K562 (cell line): Measurements from ENCODE around the gene DNAH1. TPM values are rescaled to one million over a fixed set of nuclear protein-coding genes. Genes with fewer than 3 reads are reported as not detected.

Source experiments
- ATAC-seq: fragments of 200-7000 bp; cut with Tn5 transposase; 3 replicates; pipeline ENCODE4 v1.9.1; 2020; ENCODE audit warnings: moderate library complexity
- BruUV-seq: library from RNA; stranded (reverse); fragments of 400-500 nt; replicated peaks from 2 replicates; lab custom pipeline; 2021; lab: Mats Ljungman, UMichigan
- CTCF ChIA-PET: fragments of 300-600 bp; formaldehyde crosslinking; extraction: SDS; loops from one replicate; lab custom pipeline; 2021; ENCODE audit warnings: low intra/inter-chr PET ratio; lab: Yijun Ruan, JAX
- POLR2A ChIA-PET: fragments of 300-600, 350-650 bp; sonication (Branson Sonifier 250); formaldehyde crosslinking; extraction: SDS; loops from one replicate; lab custom pipeline; 2021; ENCODE audit warnings: antibody characterized with exemption, inconsistent platforms; lab: Yijun Ruan, JAX
- DNase-seq, 4 experiments: peaks; one replicate each; pipeline versions ENCODE4 v3.0.0 to v3.0.0-alpha.2; 2011 to 2018; ENCODE audit warnings: low spot score in 3 of 4, mixed read lengths in 3 of 4; ENCODE audit errors: extremely low read depth in 1 of 4
- FAIRE-seq: peaks from 2 replicates; lab custom pipeline; 2011; peaks lifted over from hg19 to GRCh38; lab: Jason Lieb, UNC
- H2AFZ ChIP-seq: 2 replicates; pipeline ENCODE4 v1.6.0; 2011; ENCODE audit warnings: low read depth, low read length, control low read depth, inconsistent platforms
- H3K27ac ChIP-seq: fragments of 200-600 bp; 3 replicates; pipeline ENCODE4 v1.8.0; 2011; ENCODE audit warnings: low read depth, mild to moderate bottlenecking, control low read depth, inconsistent platforms, low read length, moderate library complexity, mixed read lengths; ENCODE audit errors: extremely low read depth
- H3K27me3 ChIP-seq, 2 experiments: fragments of 300-600 bp in 1 of 2; 2 replicates in 1 of 2; 3 replicates in 1 of 2; pipeline versions ENCODE4 v1.6.0 to v1.8.0; 2011; ENCODE audit warnings: inconsistent platforms in 2 of 2, low read length in 2 of 2, mild to moderate bottlenecking in 1 of 2, mixed read lengths in 1 of 2, moderate library complexity in 1 of 2; ENCODE audit not compliant: control insufficient read depth in 2 of 2, insufficient read depth in 2 of 2
- H3K36me3 ChIP-seq: fragments of 300-600 bp; 3 replicates; pipeline ENCODE4 v1.8.0; 2011; ENCODE audit warnings: mild to moderate bottlenecking, low read length, inconsistent platforms; ENCODE audit not compliant: control insufficient read depth, insufficient read depth
- H3K4me1 ChIP-seq, 2 experiments: fragments of 200-600 bp in 1 of 2; replicated peaks in 1 of 2; 2 replicates in 1 of 2; 3 replicates in 1 of 2; pipeline versions ENCODE4 v1.5.1 to v1.8.0; 2011; ENCODE audit warnings: inconsistent platforms in 2 of 2, low read length in 2 of 2, mild to moderate bottlenecking in 1 of 2, mixed read lengths in 1 of 2, moderate library complexity in 1 of 2; ENCODE audit not compliant: control insufficient read depth in 2 of 2, insufficient read depth in 2 of 2
- H3K4me2 ChIP-seq: 2 replicates; pipeline ENCODE4 v1.6.1; 2011; ENCODE audit warnings: low read length, control low read depth, inconsistent platforms, mixed read lengths; ENCODE audit not compliant: insufficient read depth
- H3K4me3 ChIP-seq: fragments of 200-600 bp; sonication (generic), shearing (Covaris generic); 2 replicates; pipeline ENCODE4 v1.5.1; 2016; ENCODE audit warnings: control low read depth, inconsistent platforms
- H3K79me2 ChIP-seq: fragments of 200-600 bp; 3 replicates; pipeline ENCODE4 v1.8.0; 2011; ENCODE audit warnings: low read length, inconsistent platforms; ENCODE audit not compliant: control insufficient read depth, insufficient read depth
- H3K9ac ChIP-seq, 2 experiments: 2 replicates each; pipeline versions ENCODE4 v1.6.0 to v1.6.1; 2011; ENCODE audit warnings: low read depth in 2 of 2, low read length in 2 of 2, control low read depth in 1 of 2, inconsistent platforms in 1 of 2, mild to moderate bottlenecking in 1 of 2, mixed read lengths in 1 of 2; ENCODE audit not compliant: insufficient read depth in 1 of 2
- H3K9me1 ChIP-seq: one replicate; pipeline ENCODE4 v1.6.0; 2011; ENCODE audit warnings: inconsistent platforms, mild to moderate bottlenecking, low read length, moderate library complexity; ENCODE audit not compliant: control insufficient read depth, insufficient read depth
- H3K9me3 ChIP-seq: replicated peaks from 2 replicates; pipeline ENCODE4 v1.5.1; 2011; ENCODE audit warnings: low read depth, low read length, inconsistent platforms; ENCODE audit not compliant: control insufficient read depth, insufficient read depth
- H4K20me1 ChIP-seq: replicated peaks from 2 replicates; pipeline ENCODE4 v1.6.1; 2011; ENCODE audit warnings: low read length, inconsistent platforms, mixed read lengths; ENCODE audit not compliant: control insufficient read depth, insufficient read depth
- ARID4B ChIP-seq: sonication (generic); formaldehyde crosslinking; IDR thresholded peaks from 2 replicates; pipeline ENCODE4 v1.8.0; 2022; ENCODE audit warnings: mild to moderate bottlenecking, missing genetic modification reagents
- BRF1 ChIP-seq: IDR thresholded peaks from 3 replicates; pipeline ENCODE4 v1.6.1; 2011; ENCODE audit warnings: borderline replicate concordance, mild to moderate bottlenecking; ENCODE audit not compliant: insufficient read length; ENCODE audit errors: extremely low read depth
- CHCHD3 ChIP-seq: fragments of 250-450 bp; sonication (Bioruptor Pico); IDR thresholded peaks from 2 replicates; pipeline ENCODE4 v2.1.2; 2022; ENCODE audit warnings: mild to moderate bottlenecking
- CTCF ChIP-seq, 3 experiments: IDR thresholded peaks in 2 of 3; conservative IDR thresholded peaks in 1 of 3; 2 replicates each; pipeline ENCODE4 v1.5.1; 2011 to 2012; ENCODE audit warnings: low read length in 3 of 3, mild to moderate bottlenecking in 3 of 3, control low read depth in 2 of 3, improper control_type of control experiment in 1 of 3, inconsistent platforms in 1 of 3, low read depth in 1 of 3, mixed read lengths in 1 of 3, moderate library complexity in 1 of 3; ENCODE audit not compliant: insufficient read depth in 2 of 3
- EGR1 ChIP-seq: fragments of 450-650 bp; conservative IDR thresholded peaks from 2 replicates; pipeline ENCODE4 v1.6.1; 2017; ENCODE audit warnings: mild to moderate bottlenecking
- ELF4 ChIP-seq: fragments of 450-650 bp; formaldehyde crosslinking; IDR thresholded peaks from 2 replicates; pipeline ENCODE4 v1.4.0; 2022; ENCODE audit warnings: missing genetic modification characterization
- MAZ ChIP-seq, 2 experiments: fragments of 450-650 bp in 1 of 2; sonication (generic) in 1 of 2; formaldehyde crosslinking; IDR thresholded peaks in 1 of 2; conservative IDR thresholded peaks in 1 of 2; 2 replicates each; pipeline versions ENCODE4 v1.4.0 to v1.5.0; 2020; ENCODE audit warnings: mild to moderate bottlenecking in 1 of 2, missing genetic modification reagents in 1 of 2
- RAD21 ChIP-seq, 2 experiments: fragments of 250-450 bp in 1 of 2; fragments of 450-650 bp in 1 of 2; sonication (Bioruptor Pico) in 1 of 2; formaldehyde crosslinking in 1 of 2; IDR thresholded peaks in 1 of 2; conservative IDR thresholded peaks in 1 of 2; 2 replicates each; pipeline versions ENCODE4 v1.4.0 to v1.8.0; 2020 to 2022; ENCODE audit warnings: mild to moderate bottlenecking in 2 of 2, moderate library complexity in 1 of 2
- TFAP4 ChIP-seq: sonication (generic); formaldehyde crosslinking; IDR thresholded peaks from 2 replicates; pipeline ENCODE4 v1.8.0; 2022; ENCODE audit warnings: missing genetic modification reagents, mild to moderate bottlenecking, moderate library complexity, borderline replicate concordance
- ZNF232 ChIP-seq: sonication (generic); formaldehyde crosslinking; IDR thresholded peaks from 2 replicates; pipeline ENCODE4 v1.8.0; 2022; ENCODE audit warnings: mild to moderate bottlenecking, missing genetic modification reagents
- WGBS: fragments of 100-300 bp; shearing (Covaris generic); methylation state at CpG from one replicate; pipeline ENCODE4 v1.1.6; 2016; ENCODE audit warnings: low coverage, mixed read lengths; ENCODE audit not compliant: insufficient coverage; ENCODE audit errors: missing lambda C conversion rate; 5-methylcytosine and 5-hydroxymethylcytosine counted together
- in situ Hi-C: fragments of 300-500 bp; cut with MboI; formaldehyde crosslinking; loops from 4 replicates; pipeline ENCODE4 v1.15.0; 2018; ENCODE audit warnings: inconsistent platforms, mixed read lengths
- intact Hi-C: fragments of 100-400 bp; cut with micrococcal nuclease; formaldehyde crosslinking; loops from 2 replicates; pipeline ENCODE4 v1.14.2; 2022
- polyA plus RNA-seq, 8 experiments: library from polyadenylated mRNA; depleted of rRNA in 4 of 8; stranded (reverse) in 5 of 8; unstranded in 3 of 8; fragments of >200 nt; fragmentation: Nextera tagmentation in 2 of 8; fragmentation: Illumina TruSeq in 1 of 8; extraction: Ambion mirVana in 2 of 8; extraction: Trizol in 1 of 8; gene quantifications; 2 replicates each; pipeline versions ENCODE4 v1.2.1 to v1.2.3, GENCODE V29; 2011 to 2014; ENCODE audit warnings: inconsistent platforms in 1 of 8, missing spikeins in 1 of 8
- total RNA-seq, 7 experiments: library from RNA; depleted of rRNA in 6 of 7; stranded (reverse); fragments of >200 nt in 6 of 7; fragmentation: Illumina TruSeq in 2 of 7; extraction: Trizol in 2 of 7; gene quantifications; 2 replicates each; pipeline versions ENCODE4 v1.2.1 to v1.2.3, GENCODE V29; 2011 to 2021; ENCODE audit warnings: low replicate concordance in 1 of 7

The DNAH1 gene
- total and polyA plus RNA-seq, 9 of the 15 experiments (the other 6 are each of a cell fraction or from before 2014, with no cell fraction given) = 0.04 to 0.84 (median 0.50) TPM

GRCh38 chr3:52298149-52299098 lies 17.7 kb upstream of the DNAH1 start:
- ATAC-seq (peak; percentile 5; the same call in 1 of the 3 replicates), FAIRE-seq (no peak), DNase-seq (peak; percentile 22 to 57 (median 48))
- H3K36me3 ChIP-seq = no peaks in the 10 kb centered on the region
- ChIA-PET POLR2A (interaction anchor here (0.6 to 0.7 kb wide), 3 partner anchors 10 to 114 kb away, joined by 3 to 4 read pairs (median 4); partner anchors contain the start of gene WDR82), CTCF (no interaction called here)
- in situ Hi-C loops = loop anchor here (10.0 kb wide), 2 partner anchors 86 to 146 kb away; partner anchors contain the start of gene SEMA3G
- intact Hi-C loops = no loop called here
- peak overlapping the region; percentile 76; the same call in 1 of the 2 replicates for H3K4me2 ChIP-seq
- H3K27me3 ChIP-seq = no peaks in the 10 kb centered on the region
- WGBS = 40% methylated on average over 4 of the region's 17 CpGs
- no peaks in the 10 kb centered on the region for H3K79me2 ChIP-seq
- no peak overlapping the region for H3K4me3 ChIP-seq
- H3K9me3 ChIP-seq = no peaks in the 10 kb centered on the region
- H3K4me1 ChIP-seq = peaks cover 35 to 58% of the 10 kb centered on the region in 2 experiments
- peak overlapping the region; percentile 51; the same call in 1 of the 2 replicates for H2AFZ ChIP-seq
- peak overlapping the region; percentile 77; the same call in 2 of the 3 replicates for H3K27ac ChIP-seq
- H3K9ac ChIP-seq = peak overlapping the region in 1 of 2 experiments; percentile 83; a peak in 2 of 4 replicates
- no peaks in the 10 kb centered on the region for H3K9me1 ChIP-seq
- BruUV-seq = no TSS peak
- H4K20me1 ChIP-seq = no peaks in the 10 kb centered on the region
- TF ChIP-seq MAZ (CRISPR knock-in tag; conservative IDR thresholded peaks at IDR 0.05 in 1 of 2, IDR thresholded peaks at IDR 0.05 in 1 of 2) = peak in 1 of 2 experiments; percentile 73; a peak in 2 of 4 replicates
- TF ChIP-seq CHCHD3 = no peak
- no peak for TF ChIP-seq ZNF232 (CRISPR knock-in tag)
- 0 out of 2 replicates have a peak, but pooled peaks have one; percentile 28 for TF ChIP-seq ARID4B
- peak; percentile 18; the same call in 1 of the 2 replicates for TF ChIP-seq EGR1
- no peak for TF ChIP-seq BRF1
- TF ChIP-seq TFAP4 (CRISPR knock-in tag) = peak; percentile 39; the same call in 1 of the 2 replicates
- TF ChIP-seq ELF4 (CRISPR knock-in tag) = 0 out of 2 replicates have a peak, but pooled peaks have one; percentile 28
- TF ChIP-seq RAD21 (CRISPR knock-in tag; conservative IDR thresholded peaks at IDR 0.05 in 1 of 2, IDR thresholded peaks at IDR 0.05 in 1 of 2) = 0 out of 4 replicates have a peak, but pooled peaks of 1 of the 2 experiments have one; percentile 7
- peak in 2 of 3 experiments; percentile 14 to 32; a peak in 3 of 6 replicates for TF ChIP-seq CTCF (IDR thresholded peaks at IDR 0.05 in 2 of 3, conservative IDR thresholded peaks at IDR 0.05 in 1 of 3; ENCODE audit: insufficient read depth in 2 of 3, low read depth in 1 of 3, low read length in 3 of 3)
